ENCODE results near the gene TULP1.

TULP1 gene

GRCh38 chr6:35468181-35468979, 44.3 kb downstream of the TULP1 start, which contains the start of gene RPL10A:
TSS of gene RPL10A (plus strand) at chr6:35468401. CDS start at chr6:35468435, 34 bp downstream.
- peak; percentile 91 for TF ChIP-seq CTCF (IDR thresholded peaks at IDR 0.05)

GRCh38 chr6:35465646-35466045, 47.0 kb downstream of the TULP1 start:
- no peaks in the 10 kb centered on the region for H3K9me3 Mint-ChIP-seq
- H3K4me1 Mint-ChIP-seq = peaks cover 26% of the 10 kb centered on the region
- no peak overlapping the region for H3K27ac Mint-ChIP-seq
- no peak for DNase-seq
- H3K36me3 Mint-ChIP-seq (ENCODE audit: low read depth) = peaks cover 70% of the 10 kb centered on the region
- peaks cover 8% of the 10 kb centered on the region for H3K27me3 Mint-ChIP-seq (ENCODE audit: low read depth, poor library complexity)
- TF ChIP-seq CTCF (IDR thresholded peaks at IDR 0.05) = no peak
- H3K4me3 Mint-ChIP-seq = no peak overlapping the region

More at GRCh38 chr6:35468181-35468979, 44.3 kb downstream of the TULP1 start, which contains the start of gene RPL10A:
- peak within 1 kb of the TSS; percentile 95 for H3K4me3 Mint-ChIP-seq
- H3K27me3 Mint-ChIP-seq (ENCODE audit: low read depth, poor library complexity) = peaks cover 11% of the 10 kb centered on the region
- peak within 1 kb of the TSS; percentile 100 for H3K27ac Mint-ChIP-seq
- H3K36me3 Mint-ChIP-seq (ENCODE audit: low read depth) = peaks cover 68% of the 10 kb centered on the region
- DNase-seq = peak; percentile 93
- H3K9me3 Mint-ChIP-seq = no peaks in the 10 kb centered on the region
- H3K4me1 Mint-ChIP-seq = peaks cover 42% of the 10 kb centered on the region

GRCh38 chr6:35463292-35463691, 49.4 kb downstream of the TULP1 start:
- TF ChIP-seq CTCF (IDR thresholded peaks at IDR 0.05) = no peak
- peaks cover 11% of the 10 kb centered on the region for H3K27me3 Mint-ChIP-seq (ENCODE audit: low read depth, poor library complexity)
- H3K36me3 Mint-ChIP-seq (ENCODE audit: low read depth) = peaks cover 71% of the 10 kb centered on the region
- no peaks in the 10 kb centered on the region for H3K9me3 Mint-ChIP-seq
- peak overlapping the region; percentile 50 for H3K27ac Mint-ChIP-seq
- H3K4me1 Mint-ChIP-seq = peaks cover 10% of the 10 kb centered on the region
- H3K4me3 Mint-ChIP-seq = no peak overlapping the region
- DNase-seq = no peak

GRCh38 chr6:35461270-35461669, 51.4 kb downstream of the TULP1 start:
- no peak overlapping the region for H3K4me3 Mint-ChIP-seq
- H3K36me3 Mint-ChIP-seq (ENCODE audit: low read depth) = peaks cover 71% of the 10 kb centered on the region
- no peak for DNase-seq
- H3K4me1 Mint-ChIP-seq = peaks cover 10% of the 10 kb centered on the region
- H3K27me3 Mint-ChIP-seq (ENCODE audit: low read depth, poor library complexity) = peaks cover 3% of the 10 kb centered on the region
- no peak for TF ChIP-seq CTCF (IDR thresholded peaks at IDR 0.05)
- no peaks in the 10 kb centered on the region for H3K9me3 Mint-ChIP-seq
- H3K27ac Mint-ChIP-seq = peak overlapping the region; percentile 18

- no peak overlapping the region for H3K4me3 Mint-ChIP-seq
Observed at GRCh38 chr6:35457907-35458306, 54.8 kb downstream of the TULP1 start.

More at GRCh38 chr6:35457907-35458306, 54.8 kb downstream of the TULP1 start:
- Mint-ChIP-seq H3K36me3 (ENCODE audit: low read depth) (peaks cover 55% of the 10 kb centered on the region), H3K27me3 (ENCODE audit: low read depth, poor library complexity) (peaks cover 3% of the 10 kb centered on the region), H3K27ac (peak overlapping the region; percentile 18), H3K4me1 (peaks cover 33% of the 10 kb centered on the region), H3K9me3 (no peaks in the 10 kb centered on the region)
- TF ChIP-seq CTCF (IDR thresholded peaks at IDR 0.05) = no peak
- no peak for DNase-seq
